ENCODE measurements around the gene NAALADL2.

Gene NAALADL2

DNA sequence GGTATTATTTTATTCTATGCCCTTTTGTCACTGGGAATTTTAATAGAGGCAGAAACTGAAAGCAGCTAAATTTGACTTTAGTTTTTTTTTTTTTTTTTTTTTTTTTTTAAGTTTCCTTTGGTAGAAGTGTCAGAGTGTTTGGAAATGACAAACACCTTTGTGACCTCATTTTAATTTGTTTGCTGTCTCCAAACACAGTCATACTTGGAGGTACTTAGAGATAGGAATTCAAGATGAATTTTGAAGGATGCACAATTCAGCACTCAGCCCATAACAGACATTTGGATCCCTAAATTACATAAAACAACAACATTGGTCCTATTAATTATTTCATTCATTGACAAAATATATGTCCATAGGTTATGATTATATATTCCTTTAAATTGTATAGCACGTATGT, 43.4 kb upstream of the NAALADL2 start:
- H4K20me1 ChIP-seq (ENCODE audit: insufficient read depth, low read length): no peaks in the 10 kb centered on the region
- no peak for TF ChIP-seq EZH2 (IDR thresholded peaks at IDR 0.05; ENCODE audit: borderline replicate concordance, low read length)
- TF ChIP-seq, protein P1, sequence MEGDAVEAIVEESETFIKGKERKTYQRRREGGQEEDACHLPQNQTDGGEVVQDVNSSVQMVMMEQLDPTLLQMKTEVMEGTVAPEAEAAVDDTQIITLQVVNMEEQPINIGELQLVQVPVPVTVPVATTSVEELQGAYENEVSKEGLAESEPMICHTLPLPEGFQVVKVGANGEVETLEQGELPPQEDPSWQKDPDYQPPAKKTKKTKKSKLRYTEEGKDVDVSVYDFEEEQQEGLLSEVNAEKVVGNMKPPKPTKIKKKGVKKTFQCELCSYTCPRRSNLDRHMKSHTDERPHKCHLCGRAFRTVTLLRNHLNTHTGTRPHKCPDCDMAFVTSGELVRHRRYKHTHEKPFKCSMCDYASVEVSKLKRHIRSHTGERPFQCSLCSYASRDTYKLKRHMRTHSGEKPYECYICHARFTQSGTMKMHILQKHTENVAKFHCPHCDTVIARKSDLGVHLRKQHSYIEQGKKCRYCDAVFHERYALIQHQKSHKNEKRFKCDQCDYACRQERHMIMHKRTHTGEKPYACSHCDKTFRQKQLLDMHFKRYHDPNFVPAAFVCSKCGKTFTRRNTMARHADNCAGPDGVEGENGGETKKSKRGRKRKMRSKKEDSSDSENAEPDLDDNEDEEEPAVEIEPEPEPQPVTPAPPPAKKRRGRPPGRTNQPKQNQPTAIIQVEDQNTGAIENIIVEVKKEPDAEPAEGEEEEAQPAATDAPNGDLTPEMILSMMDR (IDR thresholded peaks at IDR 0.05; ENCODE audit: low read length): no peak
- no peak overlapping the region for H2AFZ ChIP-seq (ENCODE audit: low read length)
- no peaks in the 10 kb centered on the region for H3F3A ChIP-seq (ENCODE audit: insufficient read depth, low read length)
- no peaks in the 10 kb centered on the region; the same call in 1 of the 2 replicates for H3K27me3 ChIP-seq (ENCODE audit: insufficient read depth, low read length)
- H3K9me2 ChIP-seq (ENCODE audit: low read depth, low read length): no peaks in the 10 kb centered on the region
- no peak overlapping the region for H3K4me3 ChIP-seq (ENCODE audit: low read depth, low read length, poor library complexity, severe bottlenecking)
- H3K9ac ChIP-seq (ENCODE audit: low read length): no peak overlapping the region
- H3K27ac ChIP-seq (ENCODE audit: low read depth, low read length, poor library complexity, severe bottlenecking): no peak overlapping the region
- H3K36me3 ChIP-seq (ENCODE audit: insufficient read depth, low read length): no peaks in the 10 kb centered on the region
- H3K79me2 ChIP-seq (ENCODE audit: insufficient read depth, low read length): no peaks in the 10 kb centered on the region
- H3K4me1 ChIP-seq (ENCODE audit: insufficient read depth, low read length, severe bottlenecking): no peaks in the 10 kb centered on the region
- H3K4me2 ChIP-seq (ENCODE audit: low read length): no peak overlapping the region
- no peaks in the 10 kb centered on the region for H3K9me3 ChIP-seq (ENCODE audit: low read length)

DNA sequence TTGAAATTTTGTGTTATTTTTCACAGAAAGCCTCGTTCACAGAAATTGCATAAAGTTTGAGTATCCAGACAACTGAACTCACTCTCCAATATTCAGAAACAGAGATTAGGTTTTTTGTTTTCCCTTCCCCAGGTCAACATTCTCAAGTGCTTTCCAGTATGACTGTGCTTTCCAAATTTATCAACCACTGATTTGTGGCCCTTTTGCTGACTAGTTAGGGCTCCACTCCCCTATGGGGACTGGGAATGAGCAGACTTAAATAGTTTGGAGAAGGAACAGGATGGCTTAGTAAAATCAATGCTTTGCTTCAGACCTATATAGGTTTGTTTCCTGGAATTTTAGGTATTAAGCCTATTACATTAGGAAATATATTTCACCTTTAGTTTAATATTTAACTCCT, 38.2 kb upstream of the NAALADL2 start:
- H3K79me2 ChIP-seq (ENCODE audit: insufficient read depth, low read length): no peaks in the 10 kb centered on the region
- no peak for TF ChIP-seq EZH2 (IDR thresholded peaks at IDR 0.05; ENCODE audit: borderline replicate concordance, low read length)
- TF ChIP-seq, protein P1 (IDR thresholded peaks at IDR 0.05; ENCODE audit: low read length): no peak
- H3K9me2 ChIP-seq (ENCODE audit: low read depth, low read length): no peaks in the 10 kb centered on the region
- H3K4me2 ChIP-seq (ENCODE audit: low read length): no peak overlapping the region
- H2AFZ ChIP-seq (ENCODE audit: low read length): no peak overlapping the region
- H3K4me3 ChIP-seq (ENCODE audit: low read depth, low read length, poor library complexity, severe bottlenecking): no peak overlapping the region
- no peaks in the 10 kb centered on the region for H3K36me3 ChIP-seq (ENCODE audit: insufficient read depth, low read length)
- H3K27ac ChIP-seq (ENCODE audit: low read depth, low read length, poor library complexity, severe bottlenecking): no peak overlapping the region
- no peaks in the 10 kb centered on the region for H3F3A ChIP-seq (ENCODE audit: insufficient read depth, low read length)
- no peaks in the 10 kb centered on the region for H4K20me1 ChIP-seq (ENCODE audit: insufficient read depth, low read length)
- no peak overlapping the region for H3K9ac ChIP-seq (ENCODE audit: low read length)
- no peaks in the 10 kb centered on the region for H3K9me3 ChIP-seq (ENCODE audit: low read length)
- H3K27me3 ChIP-seq (ENCODE audit: insufficient read depth, low read length): no peaks in the 10 kb centered on the region
- H3K4me1 ChIP-seq (ENCODE audit: insufficient read depth, low read length, severe bottlenecking): no peaks in the 10 kb centered on the region

DNA sequence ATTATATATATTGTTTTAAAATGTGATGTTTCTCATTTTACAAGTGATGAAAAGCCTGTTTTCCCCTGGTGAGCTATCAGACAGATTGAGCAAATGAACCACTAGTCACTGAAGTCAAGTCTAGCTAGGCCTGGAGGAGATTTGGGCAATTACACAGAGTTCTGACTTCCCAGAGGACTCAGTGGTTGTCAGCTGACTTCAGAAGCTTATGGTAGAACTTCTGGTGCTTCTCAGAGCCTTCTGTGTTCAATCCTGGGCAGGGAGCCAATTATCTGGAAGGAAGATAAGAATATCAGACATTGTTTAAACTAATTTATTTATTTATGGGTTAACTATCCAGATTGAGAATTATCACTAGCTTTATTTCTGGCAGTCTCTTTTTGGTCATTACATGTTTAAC, 37.7 kb upstream of the NAALADL2 start:
- no peak overlapping the region for H3K9ac ChIP-seq (ENCODE audit: low read length)
- H3K4me1 ChIP-seq (ENCODE audit: insufficient read depth, low read length, severe bottlenecking): no peaks in the 10 kb centered on the region
- H3K9me3 ChIP-seq (ENCODE audit: low read length): no peaks in the 10 kb centered on the region
- no peaks in the 10 kb centered on the region for H3K27me3 ChIP-seq (ENCODE audit: insufficient read depth, low read length)
- no peaks in the 10 kb centered on the region for H3K79me2 ChIP-seq (ENCODE audit: insufficient read depth, low read length)
- no peaks in the 10 kb centered on the region for H3K36me3 ChIP-seq (ENCODE audit: insufficient read depth, low read length)
- TF ChIP-seq, protein P1 (IDR thresholded peaks at IDR 0.05; ENCODE audit: low read length): no peak
- no peak for TF ChIP-seq EZH2 (IDR thresholded peaks at IDR 0.05; ENCODE audit: borderline replicate concordance, low read length)
- no peaks in the 10 kb centered on the region for H3K9me2 ChIP-seq (ENCODE audit: low read depth, low read length)
- no peak overlapping the region for H3K4me3 ChIP-seq (ENCODE audit: low read depth, low read length, poor library complexity, severe bottlenecking)
- H3K27ac ChIP-seq (ENCODE audit: low read depth, low read length, poor library complexity, severe bottlenecking): no peak overlapping the region
- H3K4me2 ChIP-seq (ENCODE audit: low read length): no peak overlapping the region
- H2AFZ ChIP-seq (ENCODE audit: low read length): no peak overlapping the region
- no peaks in the 10 kb centered on the region for H4K20me1 ChIP-seq (ENCODE audit: insufficient read depth, low read length)
- no peaks in the 10 kb centered on the region for H3F3A ChIP-seq (ENCODE audit: insufficient read depth, low read length)

All from OCI-LY1 (cell line).